WTC11 (cell line): ENCODE results near the gene OR52W1. TPM values are rescaled to one million over a fixed set of nuclear protein-coding genes. Genes with fewer than 3 reads are reported as not detected.

Source experiments
- ATAC-seq: fragments of 200-7000 bp; cut with Tn5 transposase; 2 replicates; pipeline ENCODE4 v1.10.0; 2021; ENCODE audit warnings: mild to moderate bottlenecking, moderate library complexity
- CTCF ChIA-PET: fragments of 300-600 bp; sonication (Branson Sonifier 250); formaldehyde crosslinking; loops from one replicate; lab custom pipeline; 2021; ENCODE audit warnings: antibody characterized with exemption; lab: Charles Lee
- POLR2A ChIA-PET: fragments of 350-600 bp; sonication (Branson Sonifier 250); formaldehyde crosslinking; loops from one replicate; lab custom pipeline; 2021; ENCODE audit warnings: antibody characterized with exemption; lab: Charles Lee
- DNase-seq: peaks from one replicate; pipeline ENCODE4 v3.0.0; 2021; ENCODE audit warnings: low spot score
- H3K27ac Mint-ChIP-seq: 2 replicates; pipeline ENCODE4 v1.8.0; 2021; ENCODE audit warnings: mixed read lengths
- H3K27me3 Mint-ChIP-seq: 2 replicates; pipeline ENCODE4 v1.8.0; 2021; ENCODE audit warnings: low read depth, mild to moderate bottlenecking, moderate library complexity, mixed read lengths
- H3K36me3 Mint-ChIP-seq: 2 replicates; pipeline ENCODE4 v1.8.0; 2021; ENCODE audit warnings: mixed read lengths
- H3K4me1 Mint-ChIP-seq: 2 replicates; pipeline ENCODE4 v1.8.0; 2022; ENCODE audit warnings: mixed read lengths
- H3K4me3 Mint-ChIP-seq: 2 replicates; pipeline ENCODE4 v1.8.0; 2021; ENCODE audit warnings: mild to moderate bottlenecking, moderate library complexity, mixed read lengths
- H3K9me3 Mint-ChIP-seq: 2 replicates; pipeline ENCODE4 v1.8.0; 2021; ENCODE audit warnings: mixed read lengths
- ATF1 ChIP-seq: sonication (generic); formaldehyde crosslinking; IDR thresholded peaks from 2 replicates; pipeline ENCODE4 v1.8.1; 2023; ENCODE audit warnings: mild to moderate bottlenecking, moderate library complexity, missing genetic modification reagents
- CBFB ChIP-seq: sonication (generic); formaldehyde crosslinking; IDR thresholded peaks from 2 replicates; pipeline ENCODE4 v1.8.1; 2022; ENCODE audit warnings: mild to moderate bottlenecking, low read depth, missing genetic modification reagents
- CTCF ChIP-seq: fragments of 200-600 bp; IDR thresholded peaks from 2 replicates; pipeline ENCODE4 v1.8.0; 2022; ENCODE audit warnings: antibody characterized with exemption
- E2F1 ChIP-seq: sonication (generic); formaldehyde crosslinking; IDR thresholded peaks from 2 replicates; pipeline ENCODE4 v1.8.0; 2022; ENCODE audit warnings: mild to moderate bottlenecking, missing genetic modification reagents
- ELF4 ChIP-seq: sonication (generic); formaldehyde crosslinking; IDR thresholded peaks from 2 replicates; pipeline ENCODE4 v1.8.1; 2022; ENCODE audit warnings: low read depth, mild to moderate bottlenecking, moderate library complexity, missing genetic modification reagents
- EMX1 ChIP-seq: fragments of 250-450 bp; sonication (Bioruptor Pico); IDR thresholded peaks from 2 replicates; pipeline ENCODE4 v1.8.0; 2021; ENCODE audit warnings: mild to moderate bottlenecking
- FOXK1 ChIP-seq: sonication (generic); formaldehyde crosslinking; IDR thresholded peaks from 2 replicates; pipeline ENCODE4 v1.8.0; 2022; ENCODE audit warnings: mild to moderate bottlenecking, moderate library complexity, missing genetic modification reagents
- JAZF1 ChIP-seq: fragments of 250-450 bp; sonication (Bioruptor Pico); IDR thresholded peaks from 2 replicates; pipeline ENCODE4 v1.9.0; 2021; ENCODE audit warnings: moderate library complexity, mild to moderate bottlenecking, inconsistent platforms
- MAX ChIP-seq: sonication (generic); formaldehyde crosslinking; IDR thresholded peaks from 2 replicates; pipeline ENCODE4 v1.8.0; 2022; ENCODE audit warnings: mild to moderate bottlenecking, missing genetic modification reagents
- MYBL2 ChIP-seq: sonication (generic); formaldehyde crosslinking; IDR thresholded peaks from 2 replicates; pipeline ENCODE4 v1.8.1; 2023; ENCODE audit warnings: mild to moderate bottlenecking, moderate library complexity, missing genetic modification reagents
- NFYB ChIP-seq: sonication (generic); formaldehyde crosslinking; conservative IDR thresholded peaks from 2 replicates; pipeline ENCODE4 v1.8.0; 2022; ENCODE audit warnings: low read depth, missing genetic modification reagents
- NR1H2 ChIP-seq: sonication (generic); formaldehyde crosslinking; IDR thresholded peaks from 2 replicates; pipeline ENCODE4 v1.9.0; 2021; ENCODE audit warnings: mild to moderate bottlenecking, moderate library complexity, missing genetic modification reagents
- NR2C2 ChIP-seq: sonication (generic); formaldehyde crosslinking; IDR thresholded peaks from 2 replicates; pipeline ENCODE4 v1.8.0; 2022; ENCODE audit warnings: mild to moderate bottlenecking, missing genetic modification reagents
- RELA ChIP-seq: sonication (generic); formaldehyde crosslinking; IDR thresholded peaks from 2 replicates; pipeline ENCODE4 v1.8.1; 2022; ENCODE audit warnings: missing genetic modification reagents, mild to moderate bottlenecking, borderline replicate concordance
- RORB ChIP-seq: fragments of 250-450 bp; sonication (Bioruptor Pico); IDR thresholded peaks from 2 replicates; pipeline ENCODE4 v1.9.0; 2021; ENCODE audit warnings: mild to moderate bottlenecking
- SOX15 ChIP-seq: fragments of 250-450 bp; sonication (Bioruptor Pico); IDR thresholded peaks from 2 replicates; pipeline ENCODE4 v1.9.0; 2021; ENCODE audit warnings: mild to moderate bottlenecking
- SP1 ChIP-seq: sonication (generic); formaldehyde crosslinking; conservative IDR thresholded peaks from 2 replicates; pipeline ENCODE4 v1.8.1; 2022; ENCODE audit warnings: missing genetic modification reagents
- TEAD4 ChIP-seq: sonication (generic); formaldehyde crosslinking; IDR thresholded peaks from 2 replicates; pipeline ENCODE4 v1.8.0; 2022; ENCODE audit warnings: mild to moderate bottlenecking, missing genetic modification reagents
- ZNF138 ChIP-seq: sonication (generic); formaldehyde crosslinking; conservative IDR thresholded peaks from 2 replicates; pipeline ENCODE4 v1.8.1; 2022; ENCODE audit warnings: mild to moderate bottlenecking, moderate library complexity, missing genetic modification reagents
- ZNF219 ChIP-seq: sonication (generic); formaldehyde crosslinking; IDR thresholded peaks from 2 replicates; pipeline ENCODE4 v1.8.0; 2023; ENCODE audit warnings: missing genetic modification reagents, mild to moderate bottlenecking, borderline replicate concordance
- ZNF423 ChIP-seq: fragments of 250-450 bp; sonication (Bioruptor Pico); IDR thresholded peaks from 2 replicates; pipeline ENCODE4 v2.1.2; 2022; ENCODE audit warnings: mild to moderate bottlenecking, moderate library complexity
- ZNF512 ChIP-seq: sonication (generic); formaldehyde crosslinking; IDR thresholded peaks from 2 replicates; pipeline ENCODE4 v1.8.1; 2022; ENCODE audit warnings: missing genetic modification reagents, borderline replicate concordance
- ZNF671 ChIP-seq: fragments of 250-450 bp; sonication (Bioruptor Pico); IDR thresholded peaks from 2 replicates; pipeline ENCODE4 v1.8.0; 2021; ENCODE audit warnings: mild to moderate bottlenecking
- total RNA-seq: library from RNA; stranded (reverse); gene quantifications from 3 replicates; pipeline ENCODE4 v1.2.3, GENCODE V29; 2021
- TF ChIP-seq, protein P1 (sequence below): sonication (generic); formaldehyde crosslinking; conservative IDR thresholded peaks from 2 replicates; pipeline ENCODE4 v1.8.1; 2022; ENCODE audit warnings: mild to moderate bottlenecking, missing genetic modification reagents
- TF ChIP-seq, protein P2 (sequence below): fragments of 250-450 bp; sonication (Bioruptor Pico); IDR thresholded peaks from 2 replicates; pipeline ENCODE4 v2.1.2; 2022; ENCODE audit warnings: mild to moderate bottlenecking, moderate library complexity
- TF ChIP-seq, protein P3 (sequence below): fragments of 250-450 bp; sonication (Bioruptor Pico); IDR thresholded peaks from 2 replicates; pipeline ENCODE4 v1.9.0; 2021; ENCODE audit warnings: moderate library complexity, mild to moderate bottlenecking, inconsistent platforms, borderline replicate concordance
- TF ChIP-seq, protein P4 (sequence below): sonication (generic); formaldehyde crosslinking; IDR thresholded peaks from 2 replicates; pipeline ENCODE4 v1.8.1; 2023; ENCODE audit warnings: mild to moderate bottlenecking, missing genetic modification reagents, moderate library complexity
- TF ChIP-seq, protein P5 (sequence below): sonication (generic); formaldehyde crosslinking; conservative IDR thresholded peaks from 2 replicates; pipeline ENCODE4 v1.8.1; 2023; ENCODE audit warnings: mild to moderate bottlenecking, low read depth, missing genetic modification reagents, moderate library complexity

Gene OR52W1
- total RNA-seq, 1 experiment from 2014 or later = not detected

GRCh38 chr11:6223854-6224253, 24.8 kb downstream of the OR52W1 start:
- peaks cover 9% of the 10 kb centered on the region for H3K36me3 Mint-ChIP-seq
- H3K27ac Mint-ChIP-seq = no peak overlapping the region
- no peaks in the 10 kb centered on the region for H3K27me3 Mint-ChIP-seq
- no peak overlapping the region for H3K4me3 Mint-ChIP-seq
- ATAC-seq (no peak), DNase-seq (no peak)
- no peaks in the 10 kb centered on the region for H3K4me1 Mint-ChIP-seq
- H3K9me3 Mint-ChIP-seq = no peaks in the 10 kb centered on the region
- TF ChIP-seq JAZF1 (CRISPR knock-in tag) = no peak
- TF ChIP-seq, protein P1, sequence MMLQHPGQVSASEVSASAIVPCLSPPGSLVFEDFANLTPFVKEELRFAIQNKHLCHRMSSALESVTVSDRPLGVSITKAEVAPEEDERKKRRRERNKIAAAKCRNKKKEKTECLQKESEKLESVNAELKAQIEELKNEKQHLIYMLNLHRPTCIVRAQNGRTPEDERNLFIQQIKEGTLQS = no peak
- TF ChIP-seq NFYB (CRISPR knock-in tag) = no peak
- TF ChIP-seq RELA = no peak
- no peak for TF ChIP-seq ZNF423 (CRISPR knock-in tag)
- TF ChIP-seq, protein P2, sequence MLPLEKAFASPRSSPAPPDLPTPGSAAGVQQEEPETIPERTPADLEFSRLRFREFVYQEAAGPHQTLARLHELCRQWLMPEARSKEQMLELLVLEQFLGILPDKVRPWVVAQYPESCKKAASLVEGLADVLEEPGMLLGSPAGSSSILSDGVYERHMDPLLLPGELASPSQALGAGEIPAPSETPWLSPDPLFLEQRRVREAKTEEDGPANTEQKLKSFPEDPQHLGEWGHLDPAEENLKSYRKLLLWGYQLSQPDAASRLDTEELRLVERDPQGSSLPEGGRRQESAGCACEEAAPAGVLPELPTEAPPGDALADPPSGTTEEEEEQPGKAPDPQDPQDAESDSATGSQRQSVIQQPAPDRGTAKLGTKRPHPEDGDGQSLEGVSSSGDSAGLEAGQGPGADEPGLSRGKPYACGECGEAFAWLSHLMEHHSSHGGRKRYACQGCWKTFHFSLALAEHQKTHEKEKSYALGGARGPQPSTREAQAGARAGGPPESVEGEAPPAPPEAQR (CRISPR knock-in tag) = no peak
- TF ChIP-seq, protein P3, sequence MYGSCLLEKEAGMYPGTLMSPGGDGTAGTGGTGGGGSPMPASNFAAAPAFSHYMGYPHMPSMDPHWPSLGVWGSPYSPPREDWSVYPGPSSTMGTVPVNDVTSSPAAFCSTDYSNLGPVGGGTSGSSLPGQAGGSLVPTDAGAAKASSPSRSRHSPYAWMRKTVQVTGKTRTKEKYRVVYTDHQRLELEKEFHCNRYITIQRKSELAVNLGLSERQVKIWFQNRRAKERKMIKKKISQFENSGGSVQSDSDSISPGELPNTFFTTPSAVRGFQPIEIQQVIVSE = no peak
- TF ChIP-seq MAX (CRISPR knock-in tag) = no peak
- TF ChIP-seq ELF4 (CRISPR knock-in tag) = no peak
- no peak for TF ChIP-seq SOX15
- no peak for TF ChIP-seq NR2C2 (CRISPR knock-in tag)
- no peak for TF ChIP-seq TEAD4 (CRISPR knock-in tag)
- no peak for TF ChIP-seq RORB (CRISPR knock-in tag)
- TF ChIP-seq, protein P4, sequence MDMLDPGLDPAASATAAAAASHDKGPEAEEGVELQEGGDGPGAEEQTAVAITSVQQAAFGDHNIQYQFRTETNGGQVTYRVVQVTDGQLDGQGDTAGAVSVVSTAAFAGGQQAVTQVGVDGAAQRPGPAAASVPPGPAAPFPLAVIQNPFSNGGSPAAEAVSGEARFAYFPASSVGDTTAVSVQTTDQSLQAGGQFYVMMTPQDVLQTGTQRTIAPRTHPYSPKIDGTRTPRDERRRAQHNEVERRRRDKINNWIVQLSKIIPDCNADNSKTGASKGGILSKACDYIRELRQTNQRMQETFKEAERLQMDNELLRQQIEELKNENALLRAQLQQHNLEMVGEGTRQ (CRISPR knock-in tag) = no peak
- TF ChIP-seq ATF1 = no peak
- TF ChIP-seq EMX1 = no peak
- TF ChIP-seq CTCF = no peak
- TF ChIP-seq FOXK1 (CRISPR knock-in tag) = no peak
- POLR2A ChIA-PET = no interaction called here
- CTCF ChIA-PET = no interaction called here

DNA sequence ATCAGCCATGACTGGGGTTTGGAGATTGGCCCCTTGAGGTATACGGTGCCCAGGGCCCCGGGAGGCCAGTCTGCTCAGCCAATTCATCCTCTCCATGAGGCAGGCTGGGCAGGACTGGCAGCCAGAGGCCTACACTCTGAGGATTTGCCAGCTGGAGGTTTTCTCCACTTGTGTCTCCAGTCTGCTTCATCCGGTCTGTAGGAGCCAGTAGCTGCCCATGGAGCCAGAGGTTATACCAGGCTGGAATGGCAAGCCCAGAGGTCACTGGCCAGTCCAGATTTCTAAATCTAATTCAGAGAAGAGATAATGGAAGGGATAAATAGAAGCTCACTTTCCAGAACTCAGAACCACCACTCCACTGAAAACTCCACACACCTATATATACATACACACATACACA, 25.4 kb downstream of the OR52W1 start:
- no peak for DNase-seq
- ChIA-PET POLR2A (interaction anchor here (0.6 kb wide), 1 partner anchor 61 kb away, joined by 3 read pairs; no protein-coding TSS in a partner anchor), CTCF (interaction anchor here (2.1 kb wide), 1 partner anchor 139 kb away, joined by 6 read pairs; no protein-coding TSS in a partner anchor)
- peaks cover 5% of the 10 kb centered on the region for H3K36me3 Mint-ChIP-seq
- H3K27ac Mint-ChIP-seq = no peak overlapping the region
- no peaks in the 10 kb centered on the region for H3K4me1 Mint-ChIP-seq
- no peak overlapping the region for H3K4me3 Mint-ChIP-seq
- no peaks in the 10 kb centered on the region for H3K27me3 Mint-ChIP-seq
- no peak for ATAC-seq
- no peaks in the 10 kb centered on the region for H3K9me3 Mint-ChIP-seq
- TF ChIP-seq, protein P5, sequence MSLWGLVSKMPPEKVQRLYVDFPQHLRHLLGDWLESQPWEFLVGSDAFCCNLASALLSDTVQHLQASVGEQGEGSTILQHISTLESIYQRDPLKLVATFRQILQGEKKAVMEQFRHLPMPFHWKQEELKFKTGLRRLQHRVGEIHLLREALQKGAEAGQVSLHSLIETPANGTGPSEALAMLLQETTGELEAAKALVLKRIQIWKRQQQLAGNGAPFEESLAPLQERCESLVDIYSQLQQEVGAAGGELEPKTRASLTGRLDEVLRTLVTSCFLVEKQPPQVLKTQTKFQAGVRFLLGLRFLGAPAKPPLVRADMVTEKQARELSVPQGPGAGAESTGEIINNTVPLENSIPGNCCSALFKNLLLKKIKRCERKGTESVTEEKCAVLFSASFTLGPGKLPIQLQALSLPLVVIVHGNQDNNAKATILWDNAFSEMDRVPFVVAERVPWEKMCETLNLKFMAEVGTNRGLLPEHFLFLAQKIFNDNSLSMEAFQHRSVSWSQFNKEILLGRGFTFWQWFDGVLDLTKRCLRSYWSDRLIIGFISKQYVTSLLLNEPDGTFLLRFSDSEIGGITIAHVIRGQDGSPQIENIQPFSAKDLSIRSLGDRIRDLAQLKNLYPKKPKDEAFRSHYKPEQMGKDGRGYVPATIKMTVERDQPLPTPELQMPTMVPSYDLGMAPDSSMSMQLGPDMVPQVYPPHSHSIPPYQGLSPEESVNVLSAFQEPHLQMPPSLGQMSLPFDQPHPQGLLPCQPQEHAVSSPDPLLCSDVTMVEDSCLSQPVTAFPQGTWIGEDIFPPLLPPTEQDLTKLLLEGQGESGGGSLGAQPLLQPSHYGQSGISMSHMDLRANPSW = no peak
- TF ChIP-seq MYBL2 (CRISPR knock-in tag) = no peak
- no peak for TF ChIP-seq EMX1
- TF ChIP-seq JAZF1 (CRISPR knock-in tag) = no peak
- TF ChIP-seq E2F1 (CRISPR knock-in tag) = no peak
- no peak for TF ChIP-seq SP1 (CRISPR knock-in tag)
- no peak for TF ChIP-seq ZNF512 (CRISPR knock-in tag)
- TF ChIP-seq NR1H2 (CRISPR knock-in tag) = no peak
- no peak for TF ChIP-seq ZNF138 (CRISPR knock-in tag)
- no peak for TF ChIP-seq ZNF219 (CRISPR knock-in tag)
- TF ChIP-seq CBFB (CRISPR knock-in tag) = no peak
- TF ChIP-seq ZNF671 (CRISPR knock-in tag) = no peak
